ENCODE data around the gene PKP4. TPM values are rescaled to one million over a fixed set of nuclear protein-coding genes. Genes with fewer than 3 reads are reported as not detected.

PKP4 gene
- total and polyA plus RNA-seq, 2 of the 8 experiments (the other 6 are each of a cell fraction or from before 2014, with no cell fraction given), result 48.2 to 88.0 TPM

GRCh38 chr2:158412206-158412605 is 44.5 kb upstream of the PKP4 start:
- 62% methylated on average over 3 of the region's 3 CpGs; no CpG with 5 or more reads in 1 of the 2 experiments for WGBS, 2 experiments (ENCODE audit: extremely low coverage in 1 of 2, insufficient coverage in 1 of 2, insufficient read length in 1 of 2, insufficient replicate concordance in 2 of 2, low coverage in 1 of 2, low lambda C conversion rate in 2 of 2, missing lambda C conversion rate in 1 of 2)
- H3K4me3 ChIP-seq (ENCODE audit: extremely low read depth in 1 of 4, insufficient read depth in 2 of 4, low read depth in 3 of 4, low read length in 4 of 4), result no peak overlapping the region

More at GRCh38 chr2:158412206-158412605, 44.5 kb upstream of the PKP4 start:
- no peak overlapping the region for H2BK15ac ChIP-seq (ENCODE audit: low read length)
- no peaks in the 10 kb centered on the region for H4K20me1 ChIP-seq (replicated peaks in 1 of 2; ENCODE audit: control insufficient read depth in 1 of 2, insufficient read depth in 2 of 2, low read length in 2 of 2)
- no peak overlapping the region for H2BK120ac ChIP-seq (replicated peaks; ENCODE audit: low read depth, low read length)
- H3K27me3 ChIP-seq (replicated peaks in 1 of 4; ENCODE audit: control insufficient read depth in 3 of 4, extremely low read depth in 1 of 4, insufficient read depth in 3 of 4, low read length in 3 of 4), result peaks cover 1 to 9% (median 9%) of the 10 kb centered on the region in 4 experiments; a peak in 5 of 7 replicates
- no peak overlapping the region for H4K8ac ChIP-seq (ENCODE audit: extremely low read depth, insufficient read depth, low read length)
- FAIRE-seq (no peak), DNase-seq (ENCODE audit: low read depth in 1 of 2, low spot score in 2 of 2) (no peak)
- TF ChIP-seq PHF8 (conservative IDR thresholded peaks at IDR 0.05; ENCODE audit: low read depth, low read length), result no peak
- H3K56ac ChIP-seq (replicated peaks; ENCODE audit: insufficient read length, low read depth, low read length), result no peak overlapping the region
- H3K36me3 ChIP-seq (ENCODE audit: control insufficient read depth in 2 of 4, insufficient read depth in 4 of 4, low read length in 3 of 4), result peaks cover 0 to 2% (median 0%) of the 10 kb centered on the region in 4 experiments; a peak in 2 of 8 replicates
- no peak overlapping the region for H4K5ac ChIP-seq (ENCODE audit: insufficient read length, low read depth, low read length)
- H3K27ac ChIP-seq (ENCODE audit: low read depth, low read length), result no peak overlapping the region
- no peak overlapping the region; the same call in 1 of the 2 replicates for H2BK5ac ChIP-seq (ENCODE audit: low read depth, low read length)
- no peak overlapping the region for H2AFZ ChIP-seq (ENCODE audit: low read length)
- no peaks in the 10 kb centered on the region for H3K79me2 ChIP-seq (ENCODE audit: control insufficient read depth in 1 of 2, insufficient read depth in 2 of 2, low read length in 2 of 2)
- peak overlapping the region; percentile 75; the same call in 1 of the 2 replicates for H3K18ac ChIP-seq (ENCODE audit: extremely low read depth, low read length)
- H3K79me1 ChIP-seq (ENCODE audit: low read depth, low read length), result no peaks in the 10 kb centered on the region
- 0 out of 2 replicates have a peak overlapping the region, but pooled peaks have one; percentile 65 for H2AK5ac ChIP-seq (ENCODE audit: low read depth, low read length)
- CTCF ChIA-PET (ENCODE audit: partially characterized antibody), result no interaction called here
- H3K14ac ChIP-seq (ENCODE audit: insufficient read length), result no peak overlapping the region
- H3K23me2 ChIP-seq (ENCODE audit: low read depth, low read length), result no peaks in the 10 kb centered on the region
- H3K9ac ChIP-seq (replicated peaks in 1 of 4; ENCODE audit: extremely low read depth in 1 of 4, low read depth in 3 of 4, low read length in 3 of 4), result no peak overlapping the region; a peak in 1 of 7 replicates
- H3K23ac ChIP-seq (ENCODE audit: insufficient read length), result no peak overlapping the region
- no peak overlapping the region for H2BK20ac ChIP-seq (ENCODE audit: low read length)
- H3K4ac ChIP-seq (replicated peaks; ENCODE audit: insufficient read length, low read depth, low read length), result peak overlapping the region; percentile 92
- H4K91ac ChIP-seq (replicated peaks; ENCODE audit: insufficient read length, low read length), result no peak overlapping the region
- peaks cover 3 to 11% of the 10 kb centered on the region in 2 experiments; a peak in 3 of 4 replicates for H3K9me3 ChIP-seq (ENCODE audit: insufficient read depth in 2 of 2, low read depth in 1 of 2, low read length in 1 of 2)
- H3K4me2 ChIP-seq (ENCODE audit: insufficient read depth in 1 of 2, low read depth in 2 of 2, low read length in 2 of 2), result peak overlapping the region in 1 of 2 experiments; percentile 42; a peak in 1 of 4 replicates
- POLR2A ChIA-PET (ENCODE audit: partially characterized antibody), result interaction anchor here (1.4 kb wide), 1 partner anchor 46 kb away, joined by 4 read pairs; no protein-coding TSS in a partner anchor
- H2BK12ac ChIP-seq (ENCODE audit: low read depth, low read length), result peak overlapping the region; percentile 99; the same call in 1 of the 2 replicates
- peaks cover 3 to 22% (median 4%) of the 10 kb centered on the region in 4 experiments; a peak in 4 of 7 replicates for H3K4me1 ChIP-seq (replicated peaks in 1 of 4; ENCODE audit: control insufficient read depth in 3 of 4, insufficient read depth in 4 of 4, low read length in 3 of 4)
